ENCODE data around the gene CFAP74. TPM values are rescaled to one million over a fixed set of nuclear protein-coding genes. Genes with fewer than 3 reads are reported as not detected.
"Not testable (repeated sequence)": the region's sequence is repeated elsewhere in the genome, so short reads cannot be mapped to it uniquely, and the experiment has no call there.

The CFAP74 gene
- total RNA-seq, 4 donors from 2014 or later = not detected

DNA sequence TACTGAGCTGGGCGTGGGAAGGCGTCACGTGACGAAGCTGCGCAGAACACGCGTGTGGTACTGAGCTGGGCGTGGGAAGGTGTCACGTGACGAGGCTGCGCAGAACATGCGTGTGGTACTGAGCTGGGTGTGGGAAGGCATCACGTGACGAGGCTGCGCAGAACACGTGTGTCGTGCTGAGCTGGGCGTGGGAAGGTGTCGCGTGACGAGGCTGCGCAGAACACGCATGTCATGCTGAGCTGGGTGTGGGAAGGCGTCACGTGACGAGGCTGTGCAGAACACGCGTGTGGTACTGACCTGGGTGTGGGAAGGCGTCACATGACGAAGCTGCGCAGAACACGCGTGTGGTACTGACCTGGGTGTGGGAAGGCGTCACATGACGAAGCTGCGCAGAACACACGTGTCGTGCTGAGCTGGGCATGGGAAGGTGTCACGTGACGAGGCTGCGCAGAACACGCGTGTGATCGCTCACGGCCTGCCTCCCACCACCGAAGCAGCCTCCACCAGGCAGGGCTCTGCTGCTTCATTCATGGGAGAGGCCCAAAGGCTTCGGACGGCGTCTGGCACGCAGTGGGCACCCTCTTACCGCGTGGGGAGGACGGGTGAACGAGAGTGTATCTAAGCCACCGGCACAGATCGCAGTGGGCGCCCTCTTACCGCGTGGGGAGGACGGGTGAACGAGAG lies 24.0 kb downstream of the CFAP74 start:
- Histone ChIP-seq H3K4me3 (no peak overlapping the region), H3K36me3 (no peaks in the 10 kb centered on the region), H3K4me1 (no peaks in the 10 kb centered on the region), H3K27ac (no peak overlapping the region), H3K9me3 (no peaks in the 10 kb centered on the region), H3K27me3 (peaks cover 8 to 20% (median 10%) of the 10 kb centered on the region in 3 donors)
- in situ Hi-C loops (cut with MboI; ENCODE audit: low sequenced_read_pairs in 4 of 4) (no loop called here), intact Hi-C loops (cut with DNase I; ENCODE audit: low total_unique reads) (no loop called here)
- DNase-seq (no peak), ATAC-seq (no peak)
- TF ChIP-seq, protein P1, sequence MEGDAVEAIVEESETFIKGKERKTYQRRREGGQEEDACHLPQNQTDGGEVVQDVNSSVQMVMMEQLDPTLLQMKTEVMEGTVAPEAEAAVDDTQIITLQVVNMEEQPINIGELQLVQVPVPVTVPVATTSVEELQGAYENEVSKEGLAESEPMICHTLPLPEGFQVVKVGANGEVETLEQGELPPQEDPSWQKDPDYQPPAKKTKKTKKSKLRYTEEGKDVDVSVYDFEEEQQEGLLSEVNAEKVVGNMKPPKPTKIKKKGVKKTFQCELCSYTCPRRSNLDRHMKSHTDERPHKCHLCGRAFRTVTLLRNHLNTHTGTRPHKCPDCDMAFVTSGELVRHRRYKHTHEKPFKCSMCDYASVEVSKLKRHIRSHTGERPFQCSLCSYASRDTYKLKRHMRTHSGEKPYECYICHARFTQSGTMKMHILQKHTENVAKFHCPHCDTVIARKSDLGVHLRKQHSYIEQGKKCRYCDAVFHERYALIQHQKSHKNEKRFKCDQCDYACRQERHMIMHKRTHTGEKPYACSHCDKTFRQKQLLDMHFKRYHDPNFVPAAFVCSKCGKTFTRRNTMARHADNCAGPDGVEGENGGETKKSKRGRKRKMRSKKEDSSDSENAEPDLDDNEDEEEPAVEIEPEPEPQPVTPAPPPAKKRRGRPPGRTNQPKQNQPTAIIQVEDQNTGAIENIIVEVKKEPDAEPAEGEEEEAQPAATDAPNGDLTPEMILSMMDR (IDR thresholded peaks at IDR 0.05 in 4 of 5, conservative IDR thresholded peaks at IDR 0.05 in 1 of 5) = no peak
- no peak for TF ChIP-seq POLR2A (IDR thresholded peaks at IDR 0.05)

DNA sequence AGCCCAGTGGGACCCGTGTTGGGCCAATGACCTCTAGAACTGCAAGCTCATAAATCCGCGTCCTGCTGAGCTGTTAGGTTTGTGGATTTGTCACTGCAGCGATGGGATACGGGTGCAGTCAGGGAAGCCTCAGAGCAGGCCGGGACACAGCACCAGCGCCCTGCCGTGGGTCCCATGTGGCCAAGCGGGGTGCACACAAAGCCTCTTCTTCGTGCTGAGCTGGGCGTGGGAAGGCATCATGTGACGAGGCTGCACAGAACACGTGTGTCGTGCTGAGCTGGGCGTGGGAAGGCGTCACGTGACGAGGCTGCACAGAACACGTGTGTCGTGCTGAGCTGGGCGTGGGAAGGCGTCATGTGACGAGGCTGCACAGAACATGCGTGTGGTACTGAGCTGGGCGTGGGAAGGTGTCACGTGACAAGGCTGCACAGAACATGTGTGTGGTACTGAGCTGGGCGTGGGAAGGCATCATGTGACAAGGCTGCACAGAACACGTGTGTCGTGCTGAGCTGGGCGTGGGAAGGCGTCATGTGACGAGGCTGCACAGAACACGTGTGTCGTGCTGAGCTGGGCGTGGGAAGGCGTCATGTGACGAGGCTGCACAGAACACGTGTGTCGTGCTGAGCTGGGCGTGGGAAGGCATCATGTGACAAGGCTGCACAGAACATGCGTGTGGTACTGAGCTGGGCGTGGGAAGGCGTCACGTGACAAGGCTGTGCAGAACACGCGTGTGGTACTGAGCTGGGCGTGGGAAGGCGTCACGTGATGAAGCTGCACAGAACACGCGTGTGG lies 24.7 kb downstream of the CFAP74 start:
- H3K4me1 ChIP-seq; ATAC-seq; H3K36me3 ChIP-seq; DNase-seq; in situ Hi-C loops (cut with MboI; ENCODE audit: low sequenced_read_pairs in 4 of 4); H3K4me3 ChIP-seq; H3K27ac ChIP-seq; H3K9me3 ChIP-seq; intact Hi-C loops (cut with DNase I; ENCODE audit: low total_unique reads): not testable (repeated sequence)
- peaks cover 8 to 20% (median 14%) of the 10 kb centered on the region in 3 donors for H3K27me3 ChIP-seq

DNA sequence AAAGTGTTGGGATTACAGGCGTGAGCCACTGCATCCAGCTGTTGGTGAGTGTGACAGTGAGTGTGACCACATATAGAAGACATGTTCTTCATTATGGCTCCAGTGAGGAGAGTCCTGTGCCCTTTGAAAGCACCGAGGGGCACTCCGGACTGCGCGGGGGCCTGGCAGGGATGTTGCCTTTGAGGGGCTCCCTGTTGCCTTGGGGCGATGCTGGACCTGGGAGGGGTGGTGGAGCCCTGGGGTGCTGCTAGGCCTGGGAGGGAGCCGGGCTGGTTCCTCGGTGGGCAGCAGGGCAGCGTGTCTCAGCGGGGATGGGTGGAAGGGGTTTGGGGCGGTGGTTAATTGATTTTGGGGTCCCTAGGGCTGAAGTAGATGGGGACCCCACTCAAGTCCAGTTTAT lies 25.5 kb downstream of the CFAP74 start:
- no peak overlapping the region for H3K27ac ChIP-seq
- H3K36me3 ChIP-seq = no peaks in the 10 kb centered on the region
- in situ Hi-C loops (cut with MboI; ENCODE audit: low sequenced_read_pairs in 4 of 4) = no loop called here
- intact Hi-C loops (cut with DNase I; ENCODE audit: low total_unique reads) = no loop called here
- no peaks in the 10 kb centered on the region for H3K9me3 ChIP-seq
- ATAC-seq (no peak), DNase-seq (no peak)
- H3K4me3 ChIP-seq = no peak overlapping the region
- H3K27me3 ChIP-seq = peaks cover 14 to 26% (median 19%) of the 10 kb centered on the region in 3 donors
- TF ChIP-seq, protein P1 (IDR thresholded peaks at IDR 0.05 in 4 of 5, conservative IDR thresholded peaks at IDR 0.05 in 1 of 5) = no peak
- no peak for TF ChIP-seq POLR2A (IDR thresholded peaks at IDR 0.05)
- H3K4me1 ChIP-seq = no peaks in the 10 kb centered on the region

DNA sequence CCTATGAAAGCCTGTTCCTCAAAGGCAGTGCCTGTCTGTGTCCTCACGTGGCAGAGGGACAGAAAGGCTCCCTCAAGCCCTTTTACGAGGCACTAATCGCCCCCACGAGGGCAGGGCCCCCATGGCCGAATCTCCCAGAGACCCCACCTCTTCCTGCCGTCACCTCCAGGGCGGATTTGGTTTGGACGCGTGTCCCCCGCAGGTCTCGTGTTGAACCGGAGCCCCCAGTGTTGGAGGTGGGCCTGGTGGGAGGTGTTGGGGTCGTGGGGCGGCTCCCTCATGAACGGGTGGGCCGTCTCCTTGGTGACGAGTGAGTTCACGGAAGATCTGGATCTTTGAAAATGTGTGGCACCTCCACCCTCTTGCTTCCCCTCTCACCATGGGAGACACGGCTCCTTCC lies 27.6 kb downstream of the CFAP74 start:
- DNase-seq = no peak
- ATAC-seq = no peak
- Histone ChIP-seq H3K4me3 (no peak overlapping the region), H3K27me3 (peaks cover 23 to 37% (median 24%) of the 10 kb centered on the region in 3 donors), H3K4me1 (no peaks in the 10 kb centered on the region), H3K9me3 (no peaks in the 10 kb centered on the region), H3K36me3 (no peaks in the 10 kb centered on the region), H3K27ac (no peak overlapping the region)
- intact Hi-C loops (cut with DNase I; ENCODE audit: low total_unique reads) = no loop called here
- no peak for TF ChIP-seq POLR2A (IDR thresholded peaks at IDR 0.05)
- TF ChIP-seq, protein P1 (IDR thresholded peaks at IDR 0.05 in 4 of 5, conservative IDR thresholded peaks at IDR 0.05 in 1 of 5) = no peak
- in situ Hi-C loops (cut with MboI; ENCODE audit: low sequenced_read_pairs in 4 of 4) = no loop called here

DNA sequence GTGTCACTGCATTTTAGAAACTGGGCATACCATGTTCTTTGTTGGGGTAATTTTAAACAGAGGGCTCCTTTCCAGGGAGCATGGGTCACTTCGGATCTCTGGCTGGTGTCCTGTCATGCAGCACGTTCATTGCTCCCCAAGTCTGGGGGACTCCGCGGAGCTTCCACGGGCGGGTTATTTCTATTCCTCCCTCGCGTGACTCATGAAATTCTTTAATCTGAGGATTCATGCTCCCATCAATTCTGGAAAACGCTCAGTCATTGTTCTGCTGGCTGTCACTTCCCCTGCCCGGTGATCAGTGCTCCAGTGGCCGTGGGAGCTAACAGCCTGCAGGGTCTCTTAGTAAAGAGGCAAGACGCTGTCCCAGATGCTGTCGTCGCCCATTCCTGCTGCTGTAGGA lies 28.1 kb downstream of the CFAP74 start:
- Histone ChIP-seq H3K4me3 (no peak overlapping the region), H3K27ac (no peak overlapping the region), H3K4me1 (no peaks in the 10 kb centered on the region), H3K9me3 (no peaks in the 10 kb centered on the region), H3K27me3 (peaks cover 23 to 37% (median 24%) of the 10 kb centered on the region in 3 donors), H3K36me3 (no peaks in the 10 kb centered on the region)
- in situ Hi-C loops (cut with MboI; ENCODE audit: low sequenced_read_pairs in 4 of 4) (no loop called here), intact Hi-C loops (cut with DNase I; ENCODE audit: low total_unique reads) (no loop called here)
- no peak for TF ChIP-seq POLR2A (IDR thresholded peaks at IDR 0.05)
- TF ChIP-seq, protein P1 (IDR thresholded peaks at IDR 0.05 in 4 of 5, conservative IDR thresholded peaks at IDR 0.05 in 1 of 5) = no peak
- DNase-seq (no peak), ATAC-seq (no peak)
